CD4-positive, CD25-positive, alpha-beta regulatory T cell (primary cell): ENCODE measurements around the gene MRPS12. TPM values are rescaled to one million over a fixed set of nuclear protein-coding genes. Genes with fewer than 3 reads are reported as not detected.
"Not testable (repeated sequence)": the region's sequence is repeated elsewhere in the genome, so short reads cannot be mapped to it uniquely, and the experiment has no call there.

ENCODE experiments used
- ATAC-seq, 2 donors: fragments of 150-1000 bp; cut with Tn5 transposase; one replicate each; pipeline ENCODE4 v1.10.0; 2021; ENCODE audit warnings: low read depth in 2 of 2, moderate number of reproducible peaks in 2 of 2, moderate library complexity in 1 of 2
- DNase-seq, 3 donors: peaks; one replicate each; pipeline versions ENCODE4 v3.0.0 to v3.0.0-alpha.2; 2012 to 2022; ENCODE audit warnings: mixed read lengths in 1 of 3
- H3K27ac ChIP-seq: one replicate; pipeline ENCODE4 v1.7.0; 2013; ENCODE audit warnings: mild to moderate bottlenecking, low read length; ENCODE audit not compliant: insufficient read depth, poor library complexity, severe bottlenecking
- H3K27me3 ChIP-seq: one replicate; pipeline ENCODE4 v1.7.0; 2013; ENCODE audit warnings: low read length; ENCODE audit not compliant: control insufficient read depth, insufficient read depth
- H3K36me3 ChIP-seq: one replicate; pipeline ENCODE4 v1.7.0; 2013; ENCODE audit warnings: mild to moderate bottlenecking, low read length, moderate library complexity; ENCODE audit not compliant: control insufficient read depth, insufficient read depth
- H3K4me1 ChIP-seq: 2 replicates; pipeline ENCODE4 v1.7.0; 2013; ENCODE audit warnings: mild to moderate bottlenecking, low read length; ENCODE audit not compliant: insufficient read depth, control insufficient read depth, poor library complexity, severe bottlenecking
- H3K4me3 ChIP-seq: one replicate; pipeline ENCODE4 v1.7.0; 2013; ENCODE audit warnings: low read depth, mild to moderate bottlenecking, low read length, moderate library complexity
- H3K9me3 ChIP-seq, 2 experiments: 1 replicate in 1 of 2; 2 replicates in 1 of 2; pipeline ENCODE4 v1.7.0; 2013; ENCODE audit warnings: low read length in 2 of 2, mild to moderate bottlenecking in 1 of 2, moderate library complexity in 1 of 2; ENCODE audit not compliant: control insufficient read depth in 2 of 2
- H3K27ac Mint-ChIP-seq, 3 donors: one replicate each; pipeline ENCODE4 v1.8.0; 2020 to 2022; ENCODE audit warnings: mild to moderate bottlenecking in 3 of 3, mixed read lengths in 3 of 3, moderate library complexity in 2 of 3
- H3K27me3 Mint-ChIP-seq: one replicate; pipeline ENCODE4 v1.8.0; 2022; ENCODE audit warnings: mild to moderate bottlenecking, mixed read lengths
- H3K36me3 Mint-ChIP-seq: one replicate; pipeline ENCODE4 v1.8.0; 2020; ENCODE audit warnings: mixed read lengths
- H3K4me1 Mint-ChIP-seq, 4 donors: one replicate each; pipeline ENCODE4 v1.8.0; 2020 to 2022; ENCODE audit warnings: mixed read lengths in 4 of 4, mild to moderate bottlenecking in 1 of 4
- H3K4me3 Mint-ChIP-seq, 4 donors: one replicate each; pipeline ENCODE4 v1.8.0; 2020 to 2022; ENCODE audit warnings: mild to moderate bottlenecking in 4 of 4, mixed read lengths in 4 of 4, moderate library complexity in 3 of 4
- H3K9me3 Mint-ChIP-seq, 7 donors: one replicate each; pipeline ENCODE4 v1.8.0; 2020 to 2022; ENCODE audit warnings: mixed read lengths in 7 of 7, mild to moderate bottlenecking in 3 of 7, moderate library complexity in 2 of 7
- polyA plus RNA-seq, 4 donors: library from polyadenylated mRNA; unstranded; fragments of 300-500 nt; fragmentation: Illumina TruSeq; gene quantifications; one replicate each; pipeline ENCODE4 v1.2.3, GENCODE V29; 2021
- total RNA-seq: library from RNA; stranded (reverse); gene quantifications from one replicate; pipeline ENCODE4 v1.2.3, GENCODE V29; 2022

Gene MRPS12
- total and polyA plus RNA-seq, 5 donors from 2014 or later, result 19.8 to 114 (median 106) TPM

DNA sequence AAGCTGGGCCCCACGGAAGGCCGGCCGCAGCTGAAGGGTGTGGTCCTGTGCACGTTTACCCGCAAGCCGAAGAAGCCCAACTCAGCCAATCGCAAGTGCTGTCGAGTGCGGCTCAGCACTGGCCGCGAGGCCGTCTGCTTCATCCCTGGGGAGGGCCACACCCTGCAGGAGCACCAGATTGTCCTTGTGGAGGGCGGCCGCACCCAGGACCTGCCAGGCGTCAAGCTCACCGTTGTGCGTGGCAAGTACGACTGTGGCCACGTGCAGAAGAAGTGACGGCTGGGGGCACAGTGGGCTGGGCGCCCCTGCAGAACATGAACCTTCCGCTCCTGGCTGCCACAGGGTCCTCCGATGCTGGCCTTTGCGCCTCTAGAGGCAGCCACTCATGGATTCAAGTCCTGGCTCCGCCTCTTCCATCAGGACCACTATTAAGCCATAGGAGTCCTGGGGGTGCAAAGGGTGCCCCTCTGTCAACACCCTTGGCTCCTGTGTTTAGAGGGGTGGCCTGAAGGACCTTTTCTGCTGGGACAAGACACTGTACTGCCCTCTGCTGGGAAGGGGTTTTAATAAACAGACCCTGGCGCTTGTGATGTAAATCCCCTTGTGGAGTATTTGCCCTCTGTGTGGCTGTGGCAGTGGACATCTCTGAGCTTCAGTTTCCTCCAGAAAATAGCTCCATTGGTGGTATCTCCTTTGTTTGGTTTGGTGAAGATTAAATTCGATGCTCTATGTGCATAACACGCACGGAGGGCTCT lies 1.9 kb downstream of the MRPS12 start:
- Mint-ChIP-seq H3K9me3 (peaks cover 0 to 4% (median 0%) of the 10 kb centered on the region in 7 donors), H3K4me1 (peaks cover 11 to 52% (median 26%) of the 10 kb centered on the region in 4 donors), H3K27me3 (peaks cover 6% of the 10 kb centered on the region), H3K4me3 (peak overlapping the region; percentile 56 to 63 (median 58)), H3K36me3 (peaks cover 11% of the 10 kb centered on the region), H3K27ac (peak overlapping the region in 1 of 3 donors; percentile 40)
- Histone ChIP-seq H3K36me3 (peaks cover 18% of the 10 kb centered on the region), H3K4me1 (peaks cover 38% of the 10 kb centered on the region), H3K27me3 (no peaks in the 10 kb centered on the region), H3K9me3 (no peaks in the 10 kb centered on the region), H3K27ac (no peak overlapping the region), H3K4me3 (no peak overlapping the region)
- DNase-seq, result peak in 2 of 3 donors; percentile 37 to 76
- no peak for ATAC-seq

- H3K4me1 ChIP-seq, result peaks cover 32% of the 10 kb centered on the region
- no peaks in the 10 kb centered on the region for H3K9me3 ChIP-seq
- no peak overlapping the region for H3K4me3 ChIP-seq
- Mint-ChIP-seq H3K4me1 (peaks cover 7 to 43% (median 22%) of the 10 kb centered on the region in 4 donors), H3K36me3 (peaks cover 11% of the 10 kb centered on the region), H3K4me3 (peak overlapping the region in 1 of 4 donors; percentile 63), H3K9me3 (peaks cover 0 to 4% (median 0%) of the 10 kb centered on the region in 7 donors), H3K27ac (no peak overlapping the region), H3K27me3 (peaks cover 6% of the 10 kb centered on the region)
- DNase-seq (no peak), ATAC-seq (no peak)
- no peaks in the 10 kb centered on the region for H3K27me3 ChIP-seq
- H3K36me3 ChIP-seq, result peaks cover 18% of the 10 kb centered on the region
- H3K27ac ChIP-seq, result no peak overlapping the region
Observed at GRCh38 chr19:38933544-38933943, 2.8 kb downstream of the MRPS12 start.

DNA sequence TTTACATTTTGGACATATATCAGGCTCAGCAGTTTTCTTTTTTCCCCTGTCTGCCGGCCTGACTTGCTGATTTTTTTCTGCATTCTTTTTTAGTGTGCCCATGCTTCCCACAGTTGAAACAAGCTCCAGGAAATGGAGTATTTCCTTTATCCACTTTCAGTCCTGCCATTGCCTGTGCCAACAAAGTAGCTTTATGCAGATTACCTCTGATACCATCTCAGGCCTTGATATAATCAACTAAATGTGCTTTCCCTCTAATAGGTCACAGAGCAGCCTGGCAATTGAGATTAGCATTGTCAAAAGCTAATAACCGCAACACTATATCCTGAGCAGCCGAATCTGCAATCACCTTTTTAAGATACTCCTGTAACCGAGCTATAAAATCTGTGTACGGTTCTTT lies 9.2 kb downstream of the MRPS12 start:
- H3K27me3 Mint-ChIP-seq, result peaks cover 5% of the 10 kb centered on the region
- H3K36me3 Mint-ChIP-seq, result peaks cover 5% of the 10 kb centered on the region

GRCh38 chr19:38941466-38941865 lies 10.7 kb downstream of the MRPS12 start:
- Mint-ChIP-seq H3K4me1 (peaks cover 0 to 17% (median 8%) of the 10 kb centered on the region in 4 donors), H3K27ac (peak overlapping the region in 1 of 3 donors; percentile 49)
- not testable (repeated sequence) for H3K4me3 Mint-ChIP-seq, H3K9me3 Mint-ChIP-seq, H3K27ac ChIP-seq, H3K9me3 ChIP-seq, H3K4me1 ChIP-seq, H3K4me3 ChIP-seq, H3K36me3 ChIP-seq, ATAC-seq, H3K36me3 Mint-ChIP-seq, H3K27me3 Mint-ChIP-seq, DNase-seq, H3K27me3 ChIP-seq

More for the DNA sequence above, 9.2 kb downstream of the MRPS12 start:
- H3K27ac ChIP-seq, result no peak overlapping the region
- no peak for DNase-seq
- ATAC-seq, result no peak
- Mint-ChIP-seq H3K27ac (peak overlapping the region in 1 of 3 donors; percentile 57), H3K9me3 (peaks cover 0 to 4% (median 0%) of the 10 kb centered on the region in 7 donors), H3K4me3 (no peak overlapping the region), H3K4me1 (peaks cover 0 to 17% (median 8%) of the 10 kb centered on the region in 4 donors)
- no peaks in the 10 kb centered on the region for H3K27me3 ChIP-seq
- H3K4me3 ChIP-seq, result no peak overlapping the region
- H3K4me1 ChIP-seq, result peaks cover 5% of the 10 kb centered on the region
- peaks cover under 1% of the 10 kb centered on the region for H3K36me3 ChIP-seq
- H3K9me3 ChIP-seq, result no peaks in the 10 kb centered on the region

GRCh38 chr19:38941979-38942378 lies 11.2 kb downstream of the MRPS12 start:
- Mint-ChIP-seq H3K27ac (peak overlapping the region in 1 of 3 donors; percentile 49), H3K36me3 (peaks cover 3% of the 10 kb centered on the region), H3K27me3 (peaks cover 5% of the 10 kb centered on the region), H3K4me1 (peaks cover 0 to 17% (median 8%) of the 10 kb centered on the region in 4 donors), H3K9me3 (peaks cover 0 to 1% (median 0%) of the 10 kb centered on the region in 7 donors), H3K4me3 (no peak overlapping the region)
- ATAC-seq (no peak), DNase-seq (no peak)
- H3K36me3 ChIP-seq, result no peaks in the 10 kb centered on the region
- no peak overlapping the region for H3K4me3 ChIP-seq
- H3K4me1 ChIP-seq, result peaks cover 5% of the 10 kb centered on the region
- H3K9me3 ChIP-seq, result no peaks in the 10 kb centered on the region
- H3K27me3 ChIP-seq, result no peaks in the 10 kb centered on the region
- no peak overlapping the region for H3K27ac ChIP-seq

DNA sequence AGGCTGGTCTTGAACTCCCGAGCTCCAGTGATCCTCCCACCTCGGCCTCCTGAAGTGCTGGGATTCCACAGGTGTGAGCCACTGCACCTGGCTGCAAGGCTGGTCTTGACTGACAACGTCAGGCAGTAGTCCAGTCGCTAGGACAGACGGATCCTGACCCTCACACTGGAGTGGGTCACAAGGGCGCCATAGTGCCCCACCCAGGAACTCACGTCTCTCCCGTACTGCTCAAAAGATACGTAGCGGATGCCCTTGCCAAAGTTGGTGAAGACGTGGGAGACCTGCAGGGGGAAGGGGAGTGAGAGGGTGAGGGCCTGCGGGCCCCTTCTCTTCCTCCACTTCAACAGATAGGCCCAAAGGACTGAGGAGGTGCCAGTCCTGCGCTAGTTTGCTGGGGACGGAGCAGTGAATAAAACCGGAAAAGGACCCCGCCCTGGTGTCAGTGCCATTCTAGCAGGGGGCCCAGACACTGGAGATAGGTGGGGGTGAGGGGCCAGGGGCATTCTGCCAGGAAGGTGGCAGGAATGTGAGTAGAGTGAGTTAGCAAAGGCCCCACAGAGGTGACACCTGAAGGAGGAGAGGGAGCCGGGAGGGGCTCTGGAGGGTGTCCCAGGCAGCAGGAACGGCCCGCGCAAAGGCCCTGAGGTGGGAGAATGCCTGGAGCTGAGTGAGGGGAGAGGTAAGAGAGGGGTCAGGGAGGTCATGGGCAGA lies 11.9 kb downstream of the MRPS12 start:
- H3K27ac ChIP-seq, result no peak overlapping the region
- H3K4me3 ChIP-seq, result no peak overlapping the region
- Mint-ChIP-seq H3K9me3 (peaks cover 0 to 1% (median 0%) of the 10 kb centered on the region in 7 donors), H3K27me3 (peaks cover 5% of the 10 kb centered on the region), H3K36me3 (peaks cover 3% of the 10 kb centered on the region), H3K4me3 (no peak overlapping the region), H3K4me1 (peaks cover 0 to 17% (median 8%) of the 10 kb centered on the region in 4 donors), H3K27ac (no peak overlapping the region)
- H3K36me3 ChIP-seq, result no peaks in the 10 kb centered on the region
- peaks cover 5% of the 10 kb centered on the region for H3K4me1 ChIP-seq
- no peak for DNase-seq
- H3K9me3 ChIP-seq, result no peaks in the 10 kb centered on the region
- no peaks in the 10 kb centered on the region for H3K27me3 ChIP-seq
- ATAC-seq, result no peak

GRCh38 chr19:38944981-38945506 lies 14.3 kb downstream of the MRPS12 start:
- Histone ChIP-seq H3K4me3 (no peak overlapping the region), H3K4me1 (peaks cover 10% of the 10 kb centered on the region), H3K27ac (no peak overlapping the region), H3K9me3 (no peaks in the 10 kb centered on the region), H3K27me3 (no peaks in the 10 kb centered on the region), H3K36me3 (no peaks in the 10 kb centered on the region)
- Mint-ChIP-seq H3K9me3 (peaks cover 0 to 1% (median 0%) of the 10 kb centered on the region in 7 donors), H3K27ac (no peak overlapping the region), H3K36me3 (peaks cover 3% of the 10 kb centered on the region), H3K4me3 (no peak overlapping the region), H3K4me1 (peaks cover 0 to 20% (median 8%) of the 10 kb centered on the region in 4 donors), H3K27me3 (peaks cover 11% of the 10 kb centered on the region)
- ATAC-seq, result no peak
- no peak for DNase-seq
